ENCODE results near the gene C21orf91.

The C21orf91 gene

DNA sequence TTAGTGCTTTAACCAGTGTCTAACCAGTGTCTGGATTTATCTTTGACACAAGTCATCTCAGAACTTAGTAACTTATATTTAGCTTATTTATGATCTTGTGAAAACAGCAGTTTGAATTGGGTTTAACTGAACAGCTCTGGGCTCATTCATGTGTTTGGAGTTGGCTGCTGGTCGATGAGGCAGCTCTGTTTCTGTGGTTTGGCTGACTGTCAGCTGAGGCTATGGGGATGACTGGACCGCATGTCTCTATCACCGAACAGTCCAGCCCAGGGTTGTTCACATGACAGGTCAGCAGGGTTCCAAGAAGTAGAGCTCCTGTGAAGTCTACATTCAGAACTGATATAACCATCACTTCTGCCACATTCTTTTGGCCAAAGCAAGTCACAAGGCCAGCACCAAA is 29.1 kb upstream of the C21orf91 start:
- TF ChIP-seq, protein P1, sequence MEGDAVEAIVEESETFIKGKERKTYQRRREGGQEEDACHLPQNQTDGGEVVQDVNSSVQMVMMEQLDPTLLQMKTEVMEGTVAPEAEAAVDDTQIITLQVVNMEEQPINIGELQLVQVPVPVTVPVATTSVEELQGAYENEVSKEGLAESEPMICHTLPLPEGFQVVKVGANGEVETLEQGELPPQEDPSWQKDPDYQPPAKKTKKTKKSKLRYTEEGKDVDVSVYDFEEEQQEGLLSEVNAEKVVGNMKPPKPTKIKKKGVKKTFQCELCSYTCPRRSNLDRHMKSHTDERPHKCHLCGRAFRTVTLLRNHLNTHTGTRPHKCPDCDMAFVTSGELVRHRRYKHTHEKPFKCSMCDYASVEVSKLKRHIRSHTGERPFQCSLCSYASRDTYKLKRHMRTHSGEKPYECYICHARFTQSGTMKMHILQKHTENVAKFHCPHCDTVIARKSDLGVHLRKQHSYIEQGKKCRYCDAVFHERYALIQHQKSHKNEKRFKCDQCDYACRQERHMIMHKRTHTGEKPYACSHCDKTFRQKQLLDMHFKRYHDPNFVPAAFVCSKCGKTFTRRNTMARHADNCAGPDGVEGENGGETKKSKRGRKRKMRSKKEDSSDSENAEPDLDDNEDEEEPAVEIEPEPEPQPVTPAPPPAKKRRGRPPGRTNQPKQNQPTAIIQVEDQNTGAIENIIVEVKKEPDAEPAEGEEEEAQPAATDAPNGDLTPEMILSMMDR (IDR thresholded peaks at IDR 0.05; ENCODE audit: low read depth, low read length, missing control alignments): no peak
- H3K4me3 ChIP-seq (replicated peaks; ENCODE audit: low read depth, low read length): no peak overlapping the region
- peak; percentile 72 for DNase-seq (ENCODE audit: extremely low read depth, low read depth)

DNA sequence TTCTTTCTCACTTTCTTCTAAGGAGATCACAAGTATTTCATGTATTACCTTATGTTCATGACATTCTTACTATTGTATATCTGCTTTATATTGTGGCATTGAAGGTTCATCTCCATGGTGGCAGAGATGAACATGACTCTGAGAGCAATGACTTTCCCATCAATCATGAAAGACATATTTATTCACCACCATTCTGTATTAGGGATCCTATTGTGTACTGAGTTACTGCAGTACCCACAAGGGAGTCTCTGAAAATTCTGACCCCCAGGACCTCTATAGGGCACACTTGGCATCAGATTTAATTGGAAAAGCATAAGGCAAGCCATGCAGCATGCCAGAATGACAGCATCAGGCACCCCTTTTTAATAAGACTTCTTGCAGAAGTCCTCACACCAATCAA is 21.9 kb upstream of the C21orf91 start:
- TF ChIP-seq, protein P1 (IDR thresholded peaks at IDR 0.05; ENCODE audit: low read depth, low read length, missing control alignments): no peak
- no peak for DNase-seq (ENCODE audit: extremely low read depth, low read depth)
- no peak overlapping the region for H3K4me3 ChIP-seq (replicated peaks; ENCODE audit: low read depth, low read length)

DNA sequence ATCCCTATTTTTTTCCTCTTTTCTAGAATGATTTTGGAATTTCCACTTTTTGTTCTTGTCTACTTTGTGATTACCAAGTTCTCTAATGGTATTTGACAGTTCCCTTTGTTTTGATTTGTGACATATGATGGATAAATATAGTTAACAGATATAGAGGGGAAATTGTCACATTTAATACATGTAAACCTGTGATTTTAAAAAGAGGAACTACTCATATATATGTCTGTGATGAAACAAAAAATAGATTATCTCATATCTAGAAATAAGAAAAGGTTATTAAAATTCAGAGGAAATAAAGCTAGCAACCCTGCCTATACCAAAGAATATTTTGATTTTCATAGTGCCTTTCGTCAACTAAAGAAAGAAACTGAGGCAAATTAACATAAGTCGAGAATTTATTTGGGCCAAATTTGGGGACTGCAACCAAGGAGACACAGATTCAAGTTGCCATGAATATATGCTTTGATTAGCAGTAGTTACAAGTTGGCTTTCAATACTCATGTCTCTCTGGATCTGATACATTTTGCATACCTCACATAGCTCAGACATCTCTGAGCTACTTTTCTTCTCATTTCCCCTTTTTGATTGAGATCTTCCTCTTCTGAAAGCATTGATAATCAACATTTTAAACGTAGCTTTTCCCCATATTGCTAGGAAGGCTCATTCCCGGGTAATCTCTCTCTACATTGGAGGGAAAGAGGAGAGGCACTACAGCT is 15.6 kb upstream of the C21orf91 start:
- TF ChIP-seq, protein P1 (IDR thresholded peaks at IDR 0.05; ENCODE audit: low read depth, low read length, missing control alignments): no peak
- no peak for DNase-seq (ENCODE audit: extremely low read depth, low read depth)
- H3K4me3 ChIP-seq (replicated peaks; ENCODE audit: low read depth, low read length): no peak overlapping the region

DNA sequence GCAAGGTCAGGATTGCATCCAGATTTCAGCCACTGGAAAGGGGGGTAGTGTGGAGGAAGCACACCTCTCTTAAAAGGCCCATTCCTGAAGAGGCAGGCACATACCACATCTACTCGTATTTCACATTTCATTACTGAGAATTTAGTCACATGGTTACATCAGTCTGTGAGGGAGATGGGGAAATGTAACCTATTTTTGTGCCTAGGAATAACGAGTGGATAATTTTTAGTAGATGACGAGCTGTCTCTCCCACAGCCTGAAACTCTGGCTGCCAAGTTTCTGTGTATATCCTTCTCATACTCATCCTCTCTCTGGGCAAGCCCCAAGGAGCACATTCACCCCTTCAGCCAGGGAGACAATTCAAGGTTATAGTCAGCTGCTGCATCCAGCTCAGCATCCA is 10.3 kb upstream of the C21orf91 start:
- DNase-seq (ENCODE audit: extremely low read depth, low read depth): no peak
- TF ChIP-seq, protein P1 (IDR thresholded peaks at IDR 0.05; ENCODE audit: low read depth, low read length, missing control alignments): no peak
- H3K4me3 ChIP-seq (replicated peaks; ENCODE audit: low read depth, low read length): no peak overlapping the region

DNA sequence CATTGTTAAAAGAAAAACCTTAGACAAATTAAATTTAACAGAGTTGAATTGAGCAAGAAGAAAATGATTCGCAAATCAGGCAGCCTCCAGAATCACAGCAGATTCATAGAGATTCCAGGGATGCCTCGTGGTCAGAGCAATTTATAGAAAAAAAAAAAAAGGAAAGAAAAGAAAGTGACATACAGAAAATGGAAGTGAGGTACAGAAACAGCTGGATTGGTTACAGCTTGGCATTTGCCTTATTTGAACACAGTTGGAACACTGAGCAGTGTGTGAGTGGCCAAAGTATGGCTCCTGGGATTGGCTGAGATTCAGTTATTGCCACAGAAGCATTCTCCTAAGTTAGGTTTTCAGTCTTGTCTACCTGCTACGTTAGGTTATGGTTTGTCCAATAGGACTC is 9.1 kb upstream of the C21orf91 start:
- no peak for DNase-seq (ENCODE audit: extremely low read depth, low read depth)
- no peak overlapping the region for H3K4me3 ChIP-seq (replicated peaks; ENCODE audit: low read depth, low read length)
- TF ChIP-seq, protein P1 (IDR thresholded peaks at IDR 0.05; ENCODE audit: low read depth, low read length, missing control alignments): no peak

DNA sequence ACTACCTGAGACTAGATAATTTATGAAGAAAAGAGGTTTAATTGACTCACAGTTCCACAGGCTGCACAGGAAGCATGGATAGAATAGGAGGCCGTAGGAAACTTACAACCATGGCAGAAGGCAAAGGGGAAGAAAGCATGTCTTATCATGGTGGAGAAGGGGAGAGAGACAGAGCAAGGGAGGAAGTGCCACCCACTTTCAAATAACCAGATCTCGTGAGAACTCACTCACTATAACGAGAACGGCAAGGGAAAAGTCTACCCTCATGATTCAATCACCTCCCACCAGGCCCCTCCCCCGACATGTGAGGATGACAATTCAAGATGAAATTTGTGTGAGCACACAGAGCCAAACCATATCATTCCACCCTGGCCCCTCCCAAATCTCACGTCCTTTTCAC is 4.7 kb upstream of the C21orf91 start:
- no peak for DNase-seq (ENCODE audit: extremely low read depth, low read depth)
- H3K4me3 ChIP-seq (replicated peaks; ENCODE audit: low read depth, low read length): no peak overlapping the region
- TF ChIP-seq, protein P1 (IDR thresholded peaks at IDR 0.05; ENCODE audit: low read depth, low read length, missing control alignments): no peak

DNA sequence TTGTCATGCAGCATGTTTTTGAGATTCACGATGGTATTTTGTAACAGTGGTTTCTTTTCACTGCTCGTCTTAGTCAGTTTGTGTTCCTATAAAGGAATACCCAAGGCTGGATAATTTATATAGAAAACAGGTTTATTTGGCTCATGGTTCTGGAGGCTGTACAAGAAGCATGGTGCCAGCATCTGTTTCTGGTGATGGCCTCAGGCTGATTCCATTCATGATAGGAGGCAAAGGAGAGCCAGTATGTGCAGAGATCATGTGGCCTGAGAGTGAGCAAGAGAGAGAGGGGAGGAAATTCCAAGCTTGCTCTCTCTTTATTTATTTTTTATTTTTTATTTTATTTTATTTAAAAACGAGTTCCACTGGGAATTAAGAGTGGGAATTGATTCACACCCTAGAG is 2.0 kb upstream of the C21orf91 start:
- no peak overlapping the region for H3K4me3 ChIP-seq (replicated peaks; ENCODE audit: low read depth, low read length)
- no peak for DNase-seq (ENCODE audit: extremely low read depth, low read depth)
- TF ChIP-seq, protein P1 (IDR thresholded peaks at IDR 0.05; ENCODE audit: low read depth, low read length, missing control alignments): no peak
